GM19240 (cell line): Measurements from ENCODE around the gene DSCAM.

Source experiments
- DNase-seq: peaks from one replicate; pipeline ENCODE4 v3.0.0; 2011; ENCODE audit warnings: low spot score; ENCODE audit not compliant: insufficient read length

The DSCAM gene

GRCh38 chr21:40770435-40771055 lies 76.4 kb downstream of the DSCAM start:
- no peak for DNase-seq

- no peak for DNase-seq
Measured at GRCh38 chr21:40769231-40769630, 77.7 kb downstream of the DSCAM start.

- no peak for DNase-seq
Measured at GRCh38 chr21:40768056-40768455, 78.9 kb downstream of the DSCAM start.

GRCh38 chr21:40766381-40766780 lies 80.6 kb downstream of the DSCAM start:
- DNase-seq = no peak

- no peak for DNase-seq
Measured at GRCh38 chr21:40765811-40766210, 81.1 kb downstream of the DSCAM start.

GRCh38 chr21:40760821-40761220 lies 86.1 kb downstream of the DSCAM start:
- no peak for DNase-seq

- no peak for DNase-seq
Measured at GRCh38 chr21:40759061-40759460, 87.9 kb downstream of the DSCAM start.

- no peak for DNase-seq
Measured at GRCh38 chr21:40757366-40757765, 89.6 kb downstream of the DSCAM start.

- no peak for DNase-seq
Measured at GRCh38 chr21:40754466-40754865, 92.5 kb downstream of the DSCAM start.

GRCh38 chr21:40753756-40754155 lies 93.2 kb downstream of the DSCAM start:
- no peak for DNase-seq

GRCh38 chr21:40752125-40752524 lies 94.8 kb downstream of the DSCAM start:
- no peak for DNase-seq

GRCh38 chr21:40751221-40751620 lies 95.7 kb downstream of the DSCAM start:
- DNase-seq = no peak

- DNase-seq = no peak
Measured at GRCh38 chr21:40736145-40736544, 110.8 kb downstream of the DSCAM start.

- DNase-seq = no peak
Measured at GRCh38 chr21:40733024-40733397, 113.9 kb downstream of the DSCAM start.

- no peak for DNase-seq
Measured at GRCh38 chr21:40732253-40733023, 114.5 kb downstream of the DSCAM start.

GRCh38 chr21:40731206-40731605 lies 115.8 kb downstream of the DSCAM start:
- no peak for DNase-seq

GRCh38 chr21:40730426-40730800 lies 116.5 kb downstream of the DSCAM start:
- no peak for DNase-seq

- DNase-seq = no peak
Measured at GRCh38 chr21:40729761-40730425, 117.1 kb downstream of the DSCAM start.

GRCh38 chr21:40723966-40724365 lies 123.0 kb downstream of the DSCAM start:
- DNase-seq = no peak

GRCh38 chr21:40723317-40723716 lies 123.6 kb downstream of the DSCAM start:
- no peak for DNase-seq

- DNase-seq = no peak
Measured at GRCh38 chr21:40719615-40720014, 127.3 kb downstream of the DSCAM start.

- DNase-seq = no peak
Measured at GRCh38 chr21:40717028-40717427, 129.9 kb downstream of the DSCAM start.

GRCh38 chr21:40714536-40714935 lies 132.4 kb downstream of the DSCAM start:
- no peak for DNase-seq
